ENCODE measurements around the gene NALCN.

NALCN gene

GRCh38 chr13:101416181-101417042 is at the start of gene NALCN:
TSS of gene NALCN (minus strand) at chr13:101416508. CDS start at chr13:101399126, 17,382 bp downstream.
- DNase-seq: no peak

GRCh38 chr13:101465877-101466276 is 49.6 kb upstream of the NALCN start:
- DNase-seq: no peak

GRCh38 chr13:101457176-101457575 is 40.9 kb upstream of the NALCN start:
- no peak for DNase-seq

GRCh38 chr13:101455863-101456262 is 39.6 kb upstream of the NALCN start:
- DNase-seq: no peak

GRCh38 chr13:101454767-101455166 is 38.5 kb upstream of the NALCN start:
- no peak for DNase-seq

- DNase-seq: no peak
These were observed 37.5 kb upstream of the NALCN start for GRCh38 chr13:101453784-101454201.

GRCh38 chr13:101452519-101453485 is 36.5 kb upstream of the NALCN start, which contains the start of gene ITGBL1:
TSS of gene ITGBL1 (plus strand) at chr13:101452675. CDS start at chr13:101452834, 159 bp downstream.
- DNase-seq: no peak

- no peak for DNase-seq
These were observed 35.3 kb upstream of the NALCN start for GRCh38 chr13:101451641-101452040.

- no peak for DNase-seq
These were observed 34.4 kb upstream of the NALCN start for GRCh38 chr13:101450749-101451130.

GRCh38 chr13:101449790-101450748 is 33.8 kb upstream of the NALCN start:
- DNase-seq: no peak

GRCh38 chr13:101447852-101448251 is 31.5 kb upstream of the NALCN start:
- no peak for DNase-seq

- DNase-seq: no peak
These were observed 18.2 kb upstream of the NALCN start for GRCh38 chr13:101434486-101434885.

- no peak for DNase-seq
These were observed 17.6 kb upstream of the NALCN start for GRCh38 chr13:101433895-101434294.

GRCh38 chr13:101429733-101430132 is 13.4 kb upstream of the NALCN start:
- DNase-seq: no peak

- no peak for DNase-seq
These were observed 9.3 kb upstream of the NALCN start for GRCh38 chr13:101425623-101426022.

- DNase-seq: no peak
These were observed 8.8 kb upstream of the NALCN start for GRCh38 chr13:101425156-101425471.

GRCh38 chr13:101424381-101425155 is 8.3 kb upstream of the NALCN start:
- no peak for DNase-seq

- DNase-seq: no peak
These were observed 7.6 kb upstream of the NALCN start for GRCh38 chr13:101423872-101424271.

GRCh38 chr13:101417501-101417900 is 1.2 kb upstream of the NALCN start:
- no peak for DNase-seq

- DNase-seq: no peak
These were observed 717 bp upstream of the NALCN start for GRCh38 chr13:101417043-101417406.

GRCh38 chr13:101415358-101416174 is 742 bp downstream of the NALCN start:
- DNase-seq: no peak
